SIG-M5 treated with dmso at 0.1 percent for 504 hours (cell line): ENCODE results near the gene MTMR8.

Source experiments
- DNase-seq: peaks from one replicate; lab custom pipeline; 2025; ENCODE audit not compliant: unreplicated experiment; lab: John Stamatoyannopoulos, UW

MTMR8 gene

GRCh38 chrX:64313624-64314023 is 81.6 kb downstream of the MTMR8 start:
- no peak for DNase-seq

DNA sequence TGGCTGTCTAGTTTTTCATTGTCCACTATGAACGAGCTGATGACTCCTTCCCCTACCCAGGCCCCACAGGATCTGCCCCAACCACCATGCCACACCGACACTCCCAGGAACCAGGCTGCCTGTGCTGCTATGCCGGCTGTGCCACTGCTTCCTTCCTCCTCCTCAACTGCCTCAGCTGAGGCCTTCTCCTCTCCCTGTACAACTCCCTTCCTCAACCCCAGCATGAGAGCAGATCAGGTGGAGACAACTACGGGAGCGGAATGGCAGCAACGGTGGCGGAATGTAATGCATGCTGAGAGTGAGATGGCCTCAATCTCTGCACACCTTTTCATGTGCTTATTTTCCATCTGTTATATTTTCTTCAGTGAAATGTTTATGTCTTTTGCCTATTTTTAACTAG is 88.5 kb downstream of the MTMR8 start:
- DNase-seq: no peak

DNA sequence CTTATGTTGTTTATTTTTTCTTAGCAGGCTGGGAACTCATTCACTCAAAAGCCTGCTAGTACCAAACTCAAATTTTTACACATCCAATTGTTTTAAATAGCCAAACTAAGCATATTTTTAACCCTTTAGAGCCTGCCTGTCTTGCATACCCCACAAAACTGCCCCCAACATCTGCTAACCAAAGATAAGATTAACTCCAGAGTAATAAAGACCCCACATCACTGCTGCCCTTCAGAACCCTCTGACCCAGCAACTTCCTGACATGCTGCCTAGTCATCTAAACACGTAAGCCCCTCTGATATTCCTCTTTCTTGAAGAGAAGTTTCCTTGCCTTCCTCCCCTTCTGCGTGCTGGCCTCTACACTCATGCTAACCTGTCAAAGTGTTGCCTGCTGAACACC is 104.1 kb downstream of the MTMR8 start:
- no peak for DNase-seq

GRCh38 chrX:64265265-64265664 is 130.0 kb downstream of the MTMR8 start:
- DNase-seq: no peak

DNA sequence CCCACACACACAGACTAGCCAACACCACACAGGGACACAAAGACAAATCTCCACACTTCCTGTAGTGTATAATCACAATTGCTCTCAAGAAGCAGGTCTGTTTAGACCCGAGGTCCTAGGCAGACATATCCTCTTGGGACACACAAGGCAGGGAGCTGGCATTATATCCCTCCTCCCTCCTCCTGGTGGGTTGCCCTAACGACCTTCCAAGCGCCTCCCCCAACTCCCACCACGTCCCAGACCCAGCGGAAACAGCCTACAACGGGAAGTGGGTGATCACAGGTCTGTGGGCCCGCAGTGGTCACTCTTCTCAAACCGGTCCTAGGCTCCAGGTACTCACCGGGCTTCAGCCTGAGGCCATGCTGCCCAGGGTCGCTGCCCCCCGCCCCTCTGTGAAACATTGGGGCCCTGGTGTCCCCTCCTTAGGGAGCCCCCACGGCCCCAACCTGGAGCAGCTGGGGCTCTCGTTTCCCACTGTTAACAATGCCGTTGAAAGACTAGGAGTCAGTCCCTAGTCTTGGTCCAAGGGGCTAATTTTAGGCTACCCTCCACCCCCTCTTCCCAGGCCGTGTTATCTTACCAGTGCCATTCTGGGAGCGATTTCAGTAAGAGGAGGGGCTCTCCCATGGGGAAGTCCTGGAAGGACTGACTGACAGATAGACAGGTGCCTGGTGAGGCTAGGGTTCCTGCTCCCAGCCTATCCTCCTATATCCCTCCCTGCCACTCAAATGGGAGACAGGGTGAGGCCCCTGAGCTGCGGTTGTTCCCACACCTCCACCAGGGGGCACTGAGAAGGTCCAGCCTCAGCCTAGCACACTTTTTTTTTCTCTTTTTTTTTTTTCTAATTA is 164.9 kb downstream of the MTMR8 start, which contains the start of gene ASB12:
Gene ASB12, minus strand, starts transcription at position 485 of the 848 bp plus-strand sequence. CDS start 4,957 bp downstream, outside the sequence.
- DNase-seq: no peak

- DNase-seq: no peak
These were observed 166.1 kb downstream of the MTMR8 start for GRCh38 chrX:64229154-64229553.
